22Rv1 (cell line): ENCODE results near the gene SPATA1.

Experiments
- ZFX ChIP-seq: fragments of 450-650 bp; IDR thresholded peaks from 2 replicates; pipeline ENCODE4 v1.6.1; 2017; ENCODE audit warnings: antibody characterized with exemption, borderline replicate concordance
- TF ChIP-seq, protein P1 (sequence below): fragments of 450-650 bp; IDR thresholded peaks from 2 replicates; pipeline ENCODE4 v1.5.1; 2017; ENCODE audit warnings: mild to moderate bottlenecking

DNA sequence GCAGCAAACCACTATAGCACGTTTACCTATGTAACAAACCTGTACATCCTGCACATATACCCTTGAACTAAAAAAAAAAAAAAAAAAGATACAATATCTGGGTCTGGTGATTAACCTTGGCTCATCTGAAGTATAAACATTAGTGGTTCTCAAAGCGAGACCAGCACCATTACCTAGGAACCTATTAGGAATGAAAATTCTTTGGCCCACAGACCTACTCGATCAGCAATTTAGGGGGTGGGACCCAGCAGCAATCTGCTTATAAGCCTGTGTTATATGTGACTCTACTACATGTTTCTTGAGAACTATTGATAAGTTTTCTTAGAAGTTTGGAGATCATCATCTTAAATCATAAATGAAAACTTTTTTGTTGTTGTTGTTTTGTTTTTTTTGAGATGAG, 9.7 kb upstream of the SPATA1 start:
- TF ChIP-seq, protein P1, sequence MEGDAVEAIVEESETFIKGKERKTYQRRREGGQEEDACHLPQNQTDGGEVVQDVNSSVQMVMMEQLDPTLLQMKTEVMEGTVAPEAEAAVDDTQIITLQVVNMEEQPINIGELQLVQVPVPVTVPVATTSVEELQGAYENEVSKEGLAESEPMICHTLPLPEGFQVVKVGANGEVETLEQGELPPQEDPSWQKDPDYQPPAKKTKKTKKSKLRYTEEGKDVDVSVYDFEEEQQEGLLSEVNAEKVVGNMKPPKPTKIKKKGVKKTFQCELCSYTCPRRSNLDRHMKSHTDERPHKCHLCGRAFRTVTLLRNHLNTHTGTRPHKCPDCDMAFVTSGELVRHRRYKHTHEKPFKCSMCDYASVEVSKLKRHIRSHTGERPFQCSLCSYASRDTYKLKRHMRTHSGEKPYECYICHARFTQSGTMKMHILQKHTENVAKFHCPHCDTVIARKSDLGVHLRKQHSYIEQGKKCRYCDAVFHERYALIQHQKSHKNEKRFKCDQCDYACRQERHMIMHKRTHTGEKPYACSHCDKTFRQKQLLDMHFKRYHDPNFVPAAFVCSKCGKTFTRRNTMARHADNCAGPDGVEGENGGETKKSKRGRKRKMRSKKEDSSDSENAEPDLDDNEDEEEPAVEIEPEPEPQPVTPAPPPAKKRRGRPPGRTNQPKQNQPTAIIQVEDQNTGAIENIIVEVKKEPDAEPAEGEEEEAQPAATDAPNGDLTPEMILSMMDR, result no peak
- TF ChIP-seq ZFX, result no peak
